Suppressor macrophage treated with lipopolysaccharide for 4 hours (primary cell): Measurements from ENCODE around the gene GNB1L.
A peak's percentile ranks its signal among the peaks of the same experiment; 100 is the strongest.

ENCODE experiments used
- DNase-seq: peaks from one replicate; pipeline ENCODE4 v3.0.0-alpha.2; 2020

GNB1L gene

DNA sequence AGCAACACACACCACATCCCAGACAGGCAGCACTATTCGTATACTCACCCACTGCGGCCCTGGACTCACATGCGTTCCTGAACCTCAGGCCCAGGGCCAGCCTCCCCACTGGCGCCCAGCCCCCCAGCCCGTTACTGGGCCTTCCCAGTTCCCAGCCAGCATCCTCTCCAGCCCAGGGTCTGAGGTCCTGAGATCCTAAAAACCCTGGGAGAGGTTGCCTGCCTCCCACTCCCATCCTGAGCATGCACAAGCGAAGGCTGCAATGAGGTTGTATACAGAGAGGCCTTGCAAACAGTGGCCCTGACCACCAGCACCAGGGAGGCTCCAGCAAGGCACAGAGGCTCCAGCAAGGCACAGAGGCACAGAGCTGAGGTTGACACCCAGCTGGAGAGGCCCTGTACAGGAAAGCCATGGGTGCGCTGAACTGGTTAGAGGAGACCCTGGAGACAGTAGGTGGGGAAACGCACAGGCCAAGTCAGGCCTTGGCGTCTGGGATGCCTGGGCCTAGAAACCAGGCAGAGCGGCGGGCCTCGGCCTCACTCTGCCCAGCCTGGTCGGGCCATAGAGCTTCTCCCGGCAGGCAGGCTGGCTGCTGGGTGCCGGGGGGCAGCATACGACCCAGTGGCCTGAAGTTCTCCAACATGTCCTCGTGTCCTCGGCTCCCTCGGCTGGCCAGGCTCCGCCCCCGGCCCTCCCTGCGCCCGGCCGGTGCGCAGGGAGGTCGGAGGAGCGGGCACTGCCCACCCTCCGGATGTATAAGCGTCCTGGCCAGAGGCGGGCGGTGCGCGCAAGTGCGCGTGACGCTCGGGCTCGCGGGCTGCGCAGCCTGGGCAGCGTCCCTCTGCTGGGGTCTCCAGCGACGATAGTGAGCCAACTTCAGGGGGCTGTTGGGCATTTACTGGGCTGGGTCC, 96.4 kb downstream of the GNB1L start:
- DNase-seq, result no peak

DNA sequence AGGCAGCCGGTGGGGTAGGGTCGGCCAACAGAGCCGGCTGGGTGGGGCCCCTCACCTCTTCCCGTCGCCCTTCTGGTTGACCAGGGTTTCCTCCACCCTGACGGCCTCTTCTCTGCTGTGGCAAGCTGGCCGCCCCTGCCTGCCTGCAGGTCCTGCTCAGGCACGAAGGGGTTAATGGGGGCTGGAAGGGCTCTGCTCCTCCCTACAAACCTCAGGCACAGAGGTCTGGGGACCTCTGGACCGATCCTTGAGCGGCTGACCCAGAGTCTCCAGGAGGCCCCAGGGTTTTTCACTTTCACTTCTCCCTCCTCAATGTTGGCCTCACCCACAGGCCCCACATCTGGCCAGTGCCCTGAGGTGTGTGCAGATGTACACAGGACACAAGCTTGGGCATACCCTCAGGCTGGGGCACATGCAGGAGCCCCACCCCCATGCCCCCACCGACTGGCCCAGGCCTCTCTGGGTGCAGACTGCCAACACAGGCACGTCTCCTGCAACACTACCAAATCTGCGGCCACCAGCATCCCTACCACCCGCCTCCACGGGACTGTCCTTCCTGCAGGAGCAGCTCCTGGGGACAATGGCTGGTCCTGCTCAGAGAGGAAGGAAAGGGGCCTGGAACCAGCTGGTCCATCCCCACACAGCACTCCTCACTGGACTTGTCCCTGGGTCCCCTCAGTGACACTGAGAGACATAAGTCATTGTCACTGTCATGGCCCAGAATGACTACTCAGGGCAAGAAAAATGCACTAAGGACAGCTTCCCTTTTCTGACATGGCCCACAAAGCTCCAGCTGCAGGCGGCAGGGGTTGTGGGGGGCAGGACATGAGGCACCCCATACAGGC, 97.3 kb downstream of the GNB1L start:
- peak; percentile 61 for DNase-seq

DNA sequence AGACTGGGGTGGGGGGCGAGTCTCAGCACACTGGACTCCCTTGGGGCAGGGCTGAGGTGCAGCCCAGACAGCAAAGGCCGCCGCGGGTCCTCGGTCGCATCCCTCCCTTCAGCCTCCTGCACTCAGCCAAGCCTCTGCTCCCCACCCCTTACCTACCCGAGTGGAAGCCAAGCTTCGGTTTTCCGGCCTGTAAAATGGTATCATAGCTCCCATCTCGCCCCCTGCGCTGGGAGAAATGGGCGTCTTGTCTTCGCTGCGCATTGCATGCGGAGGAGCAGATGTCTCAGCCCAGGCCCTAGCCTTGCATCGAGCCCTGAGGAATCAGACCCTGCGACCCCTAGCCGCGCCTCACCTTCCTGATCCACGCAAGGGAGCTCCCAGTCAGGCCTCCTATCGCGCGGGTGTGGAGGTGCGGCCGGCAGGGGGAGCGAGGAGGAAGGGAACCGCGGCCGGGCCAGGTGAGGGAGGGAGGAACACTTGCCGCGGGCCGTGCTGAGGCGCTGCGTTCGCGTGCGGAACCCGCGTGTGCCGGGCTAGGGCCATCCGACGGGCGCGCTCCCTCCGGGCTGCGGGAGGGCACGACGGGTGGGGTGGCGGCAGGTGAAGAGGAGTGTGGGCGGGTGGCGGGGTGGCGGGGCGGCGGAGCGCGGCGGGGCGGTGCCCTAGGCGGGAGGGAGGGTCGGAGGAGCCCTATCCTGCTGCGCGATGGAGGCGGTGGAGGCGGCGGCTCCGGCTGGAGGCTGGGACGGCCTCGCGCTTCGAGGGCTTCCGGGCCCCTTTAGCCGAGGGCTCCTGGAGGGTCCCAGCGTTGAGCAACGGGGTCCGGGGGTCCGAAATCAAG, 98.2 kb downstream of the GNB1L start:
- DNase-seq, result no peak

DNA sequence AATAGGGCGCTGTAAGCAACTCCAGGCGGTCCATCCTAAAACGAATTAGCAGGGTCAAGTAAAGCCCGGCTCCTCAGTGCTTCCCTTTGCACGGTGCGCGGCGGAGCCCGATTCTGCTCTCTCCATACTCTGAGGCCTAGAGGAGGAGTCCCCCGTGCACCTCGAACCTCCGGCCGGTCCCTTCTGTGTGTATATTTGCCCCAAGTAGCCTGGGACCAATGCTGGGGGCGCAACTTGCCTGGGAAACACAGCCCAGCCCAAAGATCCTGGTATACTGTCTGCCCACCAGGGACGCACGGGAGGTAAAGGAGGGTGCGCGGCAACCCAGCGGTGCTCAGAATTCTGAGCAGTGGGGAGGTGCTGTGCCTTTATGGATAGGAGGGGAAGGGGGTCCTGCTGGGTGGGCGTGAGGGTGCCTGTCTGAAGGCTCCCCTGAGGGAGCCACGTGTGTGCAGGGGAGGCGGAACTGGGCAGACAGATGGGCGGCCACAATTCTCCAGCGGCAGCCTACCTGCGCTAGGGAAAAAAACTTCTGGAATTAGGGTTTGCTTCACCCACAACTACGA, 98.9 kb downstream of the GNB1L start:
- DNase-seq, result no peak

DNA sequence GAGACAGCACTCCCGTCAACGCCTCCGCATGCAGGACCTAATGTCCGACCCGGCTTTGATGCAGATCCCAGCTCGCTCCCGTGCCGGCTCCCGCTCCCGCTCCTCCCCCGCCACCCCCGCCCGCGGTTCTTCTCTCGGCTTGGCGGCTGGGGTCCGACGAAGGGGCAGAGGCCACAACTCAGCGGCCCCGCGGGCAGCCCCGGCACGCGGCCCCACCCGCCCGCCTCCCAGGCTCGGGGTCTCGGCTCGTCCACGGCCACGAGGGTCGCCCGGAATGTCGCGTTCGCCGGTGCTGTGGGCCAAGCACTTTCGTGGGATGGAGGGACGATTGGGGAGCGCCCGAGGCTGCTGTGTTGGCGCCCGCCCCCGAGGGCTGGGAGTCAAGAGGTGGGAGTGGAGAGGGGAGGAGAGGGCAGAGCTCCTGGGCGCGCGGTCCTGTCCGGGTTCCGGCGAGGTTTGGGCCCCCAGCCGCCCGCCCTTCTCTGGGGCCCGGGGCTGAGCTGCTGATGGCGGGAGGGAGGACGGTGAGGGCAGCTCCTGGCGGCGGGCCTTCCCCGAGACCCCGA, 99.4 kb downstream of the GNB1L start:
- no peak for DNase-seq

DNA sequence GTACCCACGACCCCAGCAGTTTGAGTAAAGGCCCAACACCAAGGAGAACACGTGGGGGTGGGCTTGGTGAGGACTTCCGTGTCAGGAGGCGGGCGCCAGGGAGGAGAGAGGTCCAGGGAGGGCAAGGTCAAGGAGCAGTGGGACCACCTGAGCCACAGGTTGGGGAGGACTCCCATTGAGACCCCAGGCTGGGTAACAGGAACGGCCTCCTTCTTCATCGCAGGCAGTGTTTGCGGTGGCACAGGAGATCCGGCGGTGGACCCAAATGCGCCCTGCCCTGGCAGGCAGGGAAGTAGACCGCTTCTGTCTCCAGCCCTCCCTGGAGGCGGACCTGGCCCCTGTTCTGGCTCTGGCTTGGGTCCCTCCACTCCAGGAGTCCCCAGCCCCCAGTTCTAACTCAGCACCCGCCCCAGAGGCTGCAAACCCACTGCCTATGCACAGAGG, 100.0 kb downstream of the GNB1L start:
- DNase-seq, result no peak

DNA sequence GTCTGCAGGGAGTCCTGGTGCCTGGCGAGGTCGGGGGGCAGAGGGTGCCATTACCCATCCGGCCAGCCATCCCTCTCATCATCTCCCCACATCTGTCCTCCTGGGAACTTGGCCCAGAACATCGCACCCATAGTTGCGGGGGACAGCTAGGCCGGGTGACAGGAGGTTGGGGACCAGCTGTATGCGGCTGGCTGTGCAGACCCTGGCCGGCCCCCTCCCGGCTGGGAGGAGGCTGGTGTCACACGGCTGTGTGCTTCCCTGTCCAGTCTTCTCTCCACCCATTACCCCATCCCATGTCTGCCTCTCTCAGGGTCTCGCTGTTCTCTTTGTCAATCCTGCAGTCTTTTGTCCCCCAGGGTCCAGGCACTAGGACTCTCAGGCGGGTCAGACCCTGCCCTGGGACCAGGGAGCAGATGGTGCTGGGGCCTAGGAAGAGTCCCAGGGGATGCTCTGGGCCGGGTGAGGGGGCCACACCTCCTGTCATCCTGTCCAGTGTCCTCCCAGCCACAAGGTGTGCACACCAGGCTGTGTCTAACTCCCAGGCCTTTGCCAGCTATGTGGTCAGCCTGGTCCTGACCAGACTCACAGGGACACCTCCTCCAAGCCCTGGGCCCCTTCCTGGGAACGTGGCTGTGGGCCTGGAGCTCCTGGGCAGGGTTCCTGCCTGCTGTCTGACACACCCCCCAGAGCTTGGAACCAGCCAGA, 100.5 kb downstream of the GNB1L start:
- DNase-seq, result no peak

DNA sequence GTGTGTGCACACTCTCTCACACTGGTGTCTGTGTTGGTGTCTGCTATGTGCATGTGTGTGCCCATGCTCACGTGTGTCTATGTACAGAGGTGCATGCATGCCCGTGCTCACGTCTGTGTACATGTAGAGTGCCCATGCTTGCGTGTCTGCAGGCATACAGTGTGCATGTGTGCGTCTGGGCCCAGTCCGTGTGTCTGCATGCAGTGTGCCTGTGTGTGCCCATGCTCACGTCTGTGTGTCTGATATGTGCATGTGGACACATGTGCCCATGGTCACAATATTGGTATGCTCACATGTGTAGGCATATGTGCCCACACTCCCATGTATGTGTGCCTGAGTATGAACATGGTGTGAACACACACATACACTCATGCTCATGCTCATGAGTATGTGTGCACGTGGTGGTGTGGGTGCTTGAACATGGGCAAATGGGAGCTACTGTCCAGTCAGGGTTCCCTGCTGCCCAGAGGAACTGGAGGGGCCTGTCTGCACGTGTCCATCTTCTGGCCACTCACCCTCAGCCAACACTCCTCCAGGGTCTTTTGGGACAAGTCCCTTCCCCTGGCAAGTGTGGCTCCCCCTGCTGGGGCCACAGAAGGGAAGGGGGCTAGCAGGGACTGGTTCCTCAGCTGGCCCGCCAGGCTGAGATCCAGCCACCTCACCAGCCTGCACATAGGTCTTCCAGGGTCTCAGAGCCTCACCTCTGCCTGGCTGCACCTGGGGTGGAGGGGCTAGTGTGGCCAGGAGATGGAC, 101.4 kb downstream of the GNB1L start:
- DNase-seq, result no peak

DNA sequence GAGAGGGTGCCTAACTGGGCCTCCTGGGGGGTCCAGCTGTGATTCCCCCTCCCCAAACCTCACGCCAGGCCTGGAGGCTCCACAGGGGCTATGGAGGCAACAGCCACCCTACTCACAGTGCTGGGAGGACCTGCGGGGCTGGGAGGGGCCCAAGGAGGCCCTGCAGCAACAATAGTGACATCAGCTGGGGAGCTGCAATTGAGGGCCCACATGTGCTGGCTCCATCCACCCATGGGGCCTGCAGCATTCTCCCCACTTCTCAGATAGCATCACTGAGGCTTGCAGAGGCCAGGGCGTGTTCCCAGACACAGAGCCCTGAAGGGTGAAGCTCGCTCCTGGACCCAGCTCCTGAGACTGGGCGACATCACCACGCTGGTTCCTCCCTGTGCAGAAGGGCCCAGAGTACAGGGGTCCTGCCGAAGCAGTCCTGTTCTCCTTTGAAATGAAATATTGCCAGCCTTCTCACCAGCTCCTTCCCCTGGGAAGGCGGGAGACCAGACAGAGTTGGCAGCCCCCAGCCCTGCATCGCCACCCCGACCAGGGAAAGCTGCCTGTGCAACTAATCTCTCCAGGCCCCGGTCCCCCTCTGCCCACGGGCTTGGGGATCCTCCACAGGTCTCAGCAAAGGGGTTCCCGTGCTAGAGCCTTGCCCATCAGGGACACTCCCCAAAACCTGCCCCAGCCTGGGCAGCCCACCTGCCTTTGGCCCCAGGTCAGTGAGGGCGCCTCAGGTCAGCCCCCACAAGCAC, 103.0 kb downstream of the GNB1L start:
- no peak for DNase-seq

DNA sequence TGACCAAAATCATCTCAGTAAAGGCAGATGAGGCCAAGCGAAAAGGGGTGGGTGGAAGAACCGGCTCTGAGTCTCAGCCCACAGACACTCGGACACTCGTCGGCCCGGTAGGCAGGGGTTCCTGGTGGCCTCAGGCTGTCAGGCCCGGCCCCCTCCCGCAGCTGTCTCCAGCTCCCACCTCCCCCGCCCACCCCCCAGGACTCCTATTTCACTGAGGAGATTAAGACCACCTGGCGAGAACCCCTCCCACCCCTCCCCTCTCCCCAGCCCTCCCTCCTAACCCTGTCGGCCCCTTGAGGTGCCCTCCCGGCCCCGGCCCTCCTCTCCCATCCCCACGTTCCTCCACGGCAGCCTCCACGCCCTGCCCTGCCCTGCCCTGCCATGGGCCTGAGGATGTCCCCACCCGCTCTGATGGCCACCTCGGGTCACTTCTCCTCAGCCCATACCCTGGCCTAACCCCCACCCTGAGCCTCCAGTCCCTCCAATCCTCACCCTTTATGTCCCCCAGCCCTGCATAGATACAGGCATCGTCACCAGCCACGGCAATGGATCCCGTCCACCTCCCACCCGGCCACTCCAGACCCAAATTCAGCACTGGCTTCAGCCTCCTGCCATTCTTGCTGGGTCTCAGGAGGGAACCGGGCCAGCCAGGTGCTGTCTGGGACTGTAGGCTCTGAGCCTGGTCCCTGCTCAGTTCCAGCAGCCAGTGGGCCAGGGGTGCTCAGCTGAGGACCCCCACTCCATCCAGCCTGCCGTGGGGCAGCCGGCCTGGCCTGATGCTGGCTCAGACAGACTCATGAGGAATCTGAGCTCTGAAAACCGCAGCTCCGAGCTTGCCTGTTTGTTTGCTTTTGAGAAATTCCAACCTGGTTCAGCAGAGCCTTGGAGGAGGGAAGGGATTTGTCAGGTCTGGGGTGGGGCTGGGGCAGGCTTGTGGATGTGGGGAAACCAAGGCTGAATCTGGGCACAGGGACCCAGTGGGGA, 103.9 kb downstream of the GNB1L start:
- no peak for DNase-seq

DNA sequence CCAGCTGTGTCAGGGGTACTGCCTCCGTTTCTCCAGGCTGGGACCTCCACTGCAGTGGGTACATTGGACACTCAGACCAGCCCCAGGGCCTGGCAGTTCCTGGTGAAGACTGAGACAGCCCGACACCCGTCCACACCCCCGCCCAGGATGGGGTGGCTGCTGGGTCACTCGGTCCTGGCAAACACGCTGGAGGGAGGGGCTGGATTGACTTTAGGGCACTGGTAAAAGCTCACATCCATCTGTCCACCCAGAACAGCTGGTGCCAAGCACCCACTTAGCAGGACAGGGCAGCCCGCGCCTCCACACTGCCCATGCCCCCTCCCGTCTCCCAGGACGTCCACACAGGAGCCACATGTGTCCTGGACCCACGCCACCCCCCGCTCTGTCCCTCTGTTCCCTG, 104.8 kb downstream of the GNB1L start:
- no peak for DNase-seq

DNA sequence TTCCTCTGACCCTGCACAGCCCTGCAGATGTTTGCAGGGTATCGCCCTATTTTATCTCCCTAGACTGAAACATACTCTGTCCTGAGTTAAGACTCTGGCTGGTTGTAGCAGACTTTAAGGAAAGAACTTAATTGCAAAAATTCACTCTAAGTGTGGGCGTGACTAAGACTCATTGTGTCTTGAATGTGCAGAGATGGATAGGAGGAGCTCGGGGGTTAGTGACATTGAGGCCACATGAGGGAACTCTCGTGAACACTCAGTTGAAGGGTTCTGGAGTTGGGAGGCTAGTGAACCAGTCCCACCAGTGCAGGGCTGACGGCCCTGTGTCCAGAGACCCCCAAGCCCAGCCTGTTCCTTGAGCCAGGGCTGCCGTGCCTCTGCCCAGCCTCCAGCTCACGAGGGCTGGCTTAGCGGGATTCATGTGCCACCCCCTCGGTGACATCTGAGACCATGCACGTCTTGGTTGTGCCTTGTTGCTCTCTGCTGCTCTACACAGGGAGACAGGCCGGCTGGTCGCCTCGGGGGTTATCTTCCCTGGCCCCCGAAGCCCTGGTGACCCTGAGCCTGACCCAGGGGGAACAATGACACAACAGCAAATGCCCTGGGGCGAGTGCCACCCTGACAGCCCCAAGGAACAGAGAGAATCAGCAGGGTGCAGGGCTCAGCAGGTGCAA, 105.5 kb downstream of the GNB1L start:
- no peak for DNase-seq

DNA sequence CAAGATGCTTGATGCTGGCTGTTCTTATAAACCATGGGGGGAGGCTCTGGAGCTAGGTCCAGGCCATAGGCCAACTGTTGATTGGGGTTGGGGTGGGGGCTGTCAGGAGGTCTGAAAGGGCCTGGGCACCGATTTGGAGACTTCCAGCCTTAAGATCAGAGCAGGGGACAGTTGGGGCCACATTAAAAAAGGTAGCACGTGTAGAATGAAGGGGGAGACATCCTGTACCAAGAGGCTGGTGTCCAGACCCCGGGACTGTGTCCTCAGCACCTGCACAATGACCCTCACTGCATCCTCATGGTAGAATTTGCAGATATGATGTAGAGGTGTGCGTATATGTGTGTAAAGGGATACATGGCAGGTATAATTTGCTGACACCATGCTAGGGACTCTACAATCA, 106.5 kb downstream of the GNB1L start:
- no peak for DNase-seq

DNA sequence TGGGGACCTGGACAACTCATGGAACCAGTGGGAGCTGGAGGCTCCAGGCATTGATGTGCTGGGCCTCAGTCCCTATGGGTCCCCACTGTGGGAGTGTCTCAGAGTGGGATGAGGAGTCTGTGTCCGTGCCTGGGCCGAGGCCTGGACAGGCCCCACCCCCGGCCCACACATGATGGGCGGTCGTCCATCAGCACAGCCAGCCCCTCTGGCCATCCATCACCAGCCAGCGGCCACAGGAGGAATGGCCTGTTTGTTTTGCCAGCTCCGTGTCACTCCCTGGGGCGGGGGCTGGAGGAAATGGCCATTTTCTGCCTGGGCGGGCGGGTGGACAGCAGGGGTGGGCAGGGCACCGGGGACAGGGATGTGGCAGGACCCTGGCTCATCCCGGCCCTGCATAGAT, 107.1 kb downstream of the GNB1L start:
- DNase-seq, result no peak

DNA sequence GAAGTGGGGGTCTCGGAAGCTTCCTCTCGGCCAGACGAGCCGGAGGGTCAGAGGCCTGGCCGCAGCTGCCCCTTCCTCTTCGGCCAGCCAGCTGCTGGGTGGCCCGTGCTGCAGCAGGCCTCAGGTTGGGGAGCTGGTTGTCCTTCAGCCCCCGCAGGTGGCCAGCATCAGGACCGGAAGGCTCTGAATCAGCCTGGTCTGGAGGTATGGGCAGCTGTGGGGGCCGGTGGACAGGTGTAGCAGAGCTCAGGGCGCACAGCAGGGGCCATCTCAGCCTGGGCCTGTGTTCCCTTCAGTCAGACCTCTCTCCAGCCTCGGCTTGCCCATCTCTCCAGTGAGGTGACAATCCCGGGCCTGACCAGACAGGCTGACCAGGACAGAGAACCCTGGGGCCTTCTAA, 107.9 kb downstream of the GNB1L start:
- DNase-seq, result no peak

DNA sequence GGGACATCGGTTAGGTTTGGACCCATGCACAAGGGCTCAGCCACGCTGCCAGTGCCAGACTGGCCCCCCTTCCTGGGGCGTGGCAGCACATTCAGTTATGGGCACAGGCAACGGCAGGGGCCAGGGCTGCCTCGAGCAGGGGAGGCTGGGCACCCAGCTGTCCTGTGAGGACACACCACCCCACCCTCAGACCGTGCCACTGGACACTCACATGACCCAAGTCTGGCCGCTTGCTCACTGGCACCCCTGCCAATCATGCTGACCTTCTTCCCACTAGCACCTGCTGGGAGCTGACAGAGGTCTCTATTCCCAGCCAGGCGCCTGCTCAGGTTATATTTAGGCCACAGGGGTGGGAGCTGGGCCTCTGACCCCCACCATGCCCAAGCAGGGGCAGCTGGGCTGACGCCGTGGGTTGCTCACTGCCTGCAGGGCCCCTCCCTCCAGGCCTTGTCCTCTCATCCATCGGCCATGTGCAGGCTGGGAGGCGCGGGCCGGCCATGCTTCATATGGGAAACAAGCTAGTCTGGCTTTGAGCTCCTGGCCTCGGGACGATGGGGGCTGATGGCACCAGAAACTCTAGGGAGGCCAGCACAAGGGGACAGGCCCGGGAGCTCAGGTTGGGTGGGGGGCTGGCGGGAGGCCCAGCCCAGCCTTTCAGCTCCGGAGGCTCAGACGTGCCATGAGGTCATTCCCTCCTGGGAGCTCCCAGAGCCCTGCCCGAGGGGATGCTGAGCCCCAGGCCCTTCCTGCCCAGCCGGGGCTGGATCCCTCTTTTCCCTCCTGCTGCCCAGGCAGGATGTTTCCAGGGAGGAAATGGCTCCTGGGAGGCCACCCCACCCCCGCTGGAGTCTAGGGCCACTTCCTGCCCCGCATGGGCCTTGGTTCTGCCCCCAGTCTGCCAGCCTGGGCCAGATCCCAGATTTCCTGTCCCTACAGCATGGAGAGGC, 109.2 kb downstream of the GNB1L start:
- DNase-seq, result no peak
